HG02885 (cell line): Measurements from ENCODE around the gene NHLRC2.

Experiments used
- ATAC-seq: cut with Tn5 transposase; IDR thresholded peaks from one replicate; pipeline ENCODE4 v1.9.1; 2021; ENCODE audit warnings: mild to moderate bottlenecking; ENCODE audit not compliant: unreplicated experiment, poor library complexity

The NHLRC2 gene

DNA sequence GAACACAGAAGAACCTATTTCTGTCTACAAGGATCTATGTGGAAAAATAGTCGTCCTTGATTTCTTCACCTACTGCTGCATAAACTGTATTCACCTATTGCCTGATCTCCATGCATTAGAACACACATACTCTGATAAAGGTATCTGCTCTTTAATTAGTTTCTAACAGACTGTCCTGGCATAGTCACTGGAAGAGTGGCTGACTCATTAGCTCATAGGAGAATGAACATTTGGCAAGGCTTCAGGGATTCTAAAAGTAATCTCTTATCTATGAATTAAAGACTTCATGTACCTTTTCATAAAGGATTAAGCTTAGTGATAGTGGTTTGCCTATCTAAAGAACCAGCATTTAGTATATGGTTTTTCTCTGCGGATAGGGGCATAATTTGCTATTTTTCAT is 4.1 kb downstream of the NHLRC2 start:
- no peak for ATAC-seq

DNA sequence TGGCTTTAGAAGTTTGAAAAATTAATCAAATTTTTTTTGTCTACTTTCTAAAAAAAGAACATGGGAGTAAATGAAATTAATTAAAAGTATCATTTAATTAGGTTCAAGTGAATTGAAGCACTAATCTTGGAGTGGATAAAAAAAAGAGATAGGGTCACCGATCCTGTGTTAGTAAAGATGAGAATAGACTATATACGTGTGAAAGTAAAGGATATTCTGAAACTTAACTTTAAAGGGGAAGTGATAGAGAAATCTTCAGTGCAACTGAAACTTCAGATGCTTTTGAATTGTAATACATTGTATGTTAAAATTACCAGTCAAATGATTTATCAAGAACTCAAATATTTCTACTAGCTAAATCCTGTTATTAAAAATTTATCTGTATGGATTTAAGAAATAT is 4.8 kb downstream of the NHLRC2 start:
- peak; percentile 52 for ATAC-seq

- ATAC-seq: no peak
Measured at GRCh38 chr10:113865901-113866300, 11.4 kb downstream of the NHLRC2 start.

DNA sequence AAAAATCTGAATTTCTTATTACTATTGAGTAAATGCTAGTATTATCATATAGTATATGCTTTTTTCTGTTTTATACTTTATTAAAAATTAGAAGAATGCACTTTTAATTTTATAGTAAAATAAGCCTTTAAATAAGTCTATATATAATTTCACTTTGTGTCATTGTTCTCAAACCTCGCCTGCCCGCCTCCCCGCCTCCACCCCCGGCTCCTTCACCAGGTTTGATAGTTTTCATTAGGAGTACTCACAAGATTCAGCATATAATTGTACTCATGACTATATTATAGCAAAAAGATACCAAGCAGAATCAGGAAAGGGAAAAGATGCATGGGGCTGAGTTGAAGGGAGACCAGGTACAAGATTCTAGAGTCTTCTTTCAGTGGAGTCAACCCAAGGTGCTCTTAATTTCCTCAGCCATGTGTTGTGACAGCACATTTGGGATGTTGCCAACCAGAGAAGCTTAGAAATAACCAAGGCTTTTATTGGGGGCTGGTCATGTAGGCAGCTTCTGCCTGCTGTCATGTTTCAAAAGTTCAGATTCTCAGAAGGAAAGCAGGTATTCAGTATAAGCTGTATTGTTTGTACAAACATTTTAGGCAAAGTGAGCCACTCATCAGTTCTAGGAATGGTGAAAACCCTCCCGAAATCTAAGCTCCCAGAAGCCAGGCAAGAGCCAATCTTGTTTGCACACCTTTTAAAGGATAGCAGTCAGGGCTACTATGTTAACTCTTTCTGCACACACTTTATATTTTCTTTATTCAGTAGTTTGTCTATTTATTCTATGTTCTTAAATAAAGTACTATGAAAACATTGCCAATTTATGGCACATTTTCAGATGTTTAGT is 12.3 kb downstream of the NHLRC2 start:
- ATAC-seq: no peak

GRCh38 chr10:113867904-113868303 is 13.4 kb downstream of the NHLRC2 start:
- ATAC-seq: no peak

DNA sequence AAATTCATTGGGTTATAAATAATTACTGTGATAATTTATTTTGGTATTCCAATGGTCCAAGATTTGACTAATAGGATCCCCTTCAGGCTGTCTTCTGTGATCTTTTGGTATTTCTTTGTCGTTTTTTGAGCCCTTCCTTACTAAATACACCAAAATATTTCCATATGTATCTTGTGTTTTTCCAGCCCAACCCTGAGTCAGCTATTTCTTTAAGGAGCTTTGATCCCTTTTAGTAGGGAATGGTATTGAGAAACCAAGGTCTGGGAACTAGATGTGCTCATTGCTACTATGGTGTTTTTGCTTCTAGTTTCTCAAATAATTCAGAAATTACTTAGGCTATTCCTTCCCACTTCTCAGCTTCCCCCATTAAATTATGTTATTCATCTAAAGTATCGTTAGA is 15.3 kb downstream of the NHLRC2 start:
- no peak for ATAC-seq

- no peak for ATAC-seq
Measured at GRCh38 chr10:113872139-113873030, 17.9 kb downstream of the NHLRC2 start.

GRCh38 chr10:113875212-113875611 is 20.8 kb downstream of the NHLRC2 start:
- ATAC-seq: no peak

DNA sequence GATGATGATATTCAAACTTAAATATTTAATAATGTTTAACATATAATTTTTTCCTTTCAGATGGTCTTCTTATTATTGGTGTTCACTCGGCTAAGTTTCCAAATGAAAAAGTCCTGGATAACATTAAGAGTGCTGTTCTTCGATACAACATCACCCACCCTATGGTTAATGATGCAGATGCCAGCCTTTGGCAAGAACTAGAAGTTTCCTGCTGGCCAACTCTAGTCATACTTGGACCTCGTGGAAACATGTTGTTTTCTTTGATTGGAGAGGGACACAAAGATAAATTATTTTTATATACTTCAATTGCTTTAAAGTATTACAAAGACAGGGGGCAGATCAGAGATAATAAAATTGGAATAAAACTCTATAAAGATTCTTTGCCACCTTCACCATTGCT is 22.0 kb downstream of the NHLRC2 start:
- no peak for ATAC-seq

- ATAC-seq: peak; percentile 89
Measured at GRCh38 chr10:113879691-113880090, 25.2 kb downstream of the NHLRC2 start.

DNA sequence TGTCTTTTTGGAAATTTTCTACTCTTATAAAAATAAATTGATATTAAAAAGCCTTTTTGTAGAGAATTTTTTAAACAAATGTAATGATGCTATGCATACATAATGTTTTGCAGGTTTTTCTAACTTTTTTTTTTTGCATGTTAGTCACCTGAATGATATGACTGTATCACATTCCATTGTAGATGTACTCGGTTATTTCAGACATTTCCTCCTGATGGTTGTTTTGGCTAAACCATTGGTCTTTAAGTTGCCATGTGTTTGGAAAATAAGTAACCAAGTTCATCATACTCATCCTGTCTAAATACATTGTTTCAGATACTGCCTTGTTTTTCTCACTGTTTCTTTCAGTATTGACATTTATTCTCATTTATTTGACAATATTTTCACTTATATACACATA is 25.8 kb downstream of the NHLRC2 start:
- no peak for ATAC-seq

- ATAC-seq: no peak
Measured at GRCh38 chr10:113882240-113882639, 27.8 kb downstream of the NHLRC2 start.

DNA sequence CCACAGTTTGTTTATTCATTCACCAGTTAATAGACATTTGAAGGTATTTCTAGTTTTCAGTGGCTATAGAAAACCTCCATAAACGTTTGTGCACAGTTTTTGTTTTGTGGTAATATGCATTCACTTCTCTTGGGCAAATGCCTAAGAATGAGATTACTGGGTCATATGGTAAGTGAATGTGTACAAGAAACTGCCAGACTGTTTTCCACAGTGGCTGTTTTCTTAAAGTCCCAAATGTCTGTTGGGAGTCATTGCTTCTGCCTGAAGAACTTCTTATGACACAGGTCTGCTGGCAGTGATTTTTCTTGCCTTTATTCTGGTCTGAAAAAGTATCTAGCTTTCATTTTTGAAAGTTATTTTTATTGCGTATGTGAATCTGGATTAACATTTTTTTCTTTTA is 35.5 kb downstream of the NHLRC2 start:
- ATAC-seq: no peak

DNA sequence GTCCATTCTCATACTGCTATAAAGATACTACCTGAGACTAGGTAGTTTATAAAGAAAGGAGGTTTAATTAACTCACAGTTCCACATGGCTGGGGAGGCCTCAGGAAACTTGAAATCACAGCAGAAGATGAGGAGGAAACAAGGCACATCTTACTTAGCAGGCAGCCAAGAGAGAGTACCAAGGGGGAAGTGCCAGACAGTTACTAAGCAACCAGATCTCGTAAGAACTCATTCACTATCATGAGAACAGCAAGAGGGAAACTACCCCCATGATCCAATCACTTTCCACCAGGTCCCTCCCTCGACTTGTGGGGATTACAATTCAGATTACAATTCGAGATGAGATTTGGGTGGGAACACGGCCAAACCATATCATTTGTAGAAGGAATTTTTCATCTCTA is 36.3 kb downstream of the NHLRC2 start:
- no peak for ATAC-seq

GRCh38 chr10:113891476-113891875 is 37.0 kb downstream of the NHLRC2 start:
- ATAC-seq: no peak

GRCh38 chr10:113893570-113893969 is 39.1 kb downstream of the NHLRC2 start:
- ATAC-seq: no peak

DNA sequence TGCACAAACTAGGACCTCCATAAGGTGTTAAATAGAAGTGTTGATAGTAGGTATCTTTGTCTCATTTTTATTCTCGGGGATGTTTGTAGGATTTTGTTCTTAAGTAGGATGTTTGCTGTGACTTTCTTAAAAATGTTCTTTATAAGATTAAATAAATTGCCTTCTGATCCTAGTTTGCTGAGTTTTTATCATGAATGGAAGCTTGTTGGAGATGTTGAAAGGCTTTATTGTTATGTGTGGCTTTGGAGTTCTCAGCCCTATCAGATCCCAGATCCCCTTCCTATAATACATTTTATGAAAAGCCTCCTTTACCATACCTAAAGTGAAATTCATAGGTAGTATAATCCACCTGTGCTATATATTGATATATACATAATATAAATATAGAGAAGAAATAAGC is 40.1 kb downstream of the NHLRC2 start:
- ATAC-seq: no peak

DNA sequence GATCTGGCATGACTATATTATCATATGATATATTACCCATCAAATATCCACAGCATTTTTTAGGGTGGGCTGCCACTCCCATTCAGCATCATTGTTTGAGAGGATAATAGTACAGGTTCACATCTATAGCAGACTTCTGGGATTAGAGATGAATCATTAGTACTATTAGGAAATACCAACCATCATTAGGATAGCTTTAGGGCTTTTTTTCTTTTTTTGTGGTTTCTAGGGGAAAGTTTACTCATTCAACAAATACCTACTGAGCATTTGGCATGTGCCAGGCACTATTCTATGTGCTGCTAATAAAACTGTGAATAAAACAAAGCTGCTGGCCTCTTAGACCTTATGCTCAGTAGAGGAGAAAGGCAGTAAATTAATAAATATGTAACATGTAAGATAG is 40.6 kb downstream of the NHLRC2 start:
- no peak for ATAC-seq

GRCh38 chr10:113897693-113898618 is 43.5 kb downstream of the NHLRC2 start:
- no peak for ATAC-seq

GRCh38 chr10:113899952-113900598 is 45.6 kb downstream of the NHLRC2 start:
- ATAC-seq: no peak
